Osteocyte (in vitro differentiated cells): Measurements from ENCODE around the gene CACNA2D2. TPM values are rescaled to one million over a fixed set of nuclear protein-coding genes. Genes with fewer than 3 reads are reported as not detected.

Experiments used
- DNase-seq: peaks from one replicate; pipeline ENCODE4 v3.0.0; 2021; ENCODE audit warnings: mixed read lengths; ENCODE audit not compliant: unreplicated experiment; ENCODE audit errors: extremely low spot score
- H3K27ac Mint-ChIP-seq: one replicate; pipeline ENCODE4 v1.8.0; 2021; ENCODE audit warnings: mild to moderate bottlenecking, mixed read lengths; ENCODE audit not compliant: unreplicated experiment
- H3K27me3 Mint-ChIP-seq: one replicate; pipeline ENCODE4 v1.8.0; 2021; ENCODE audit warnings: mixed read lengths; ENCODE audit not compliant: unreplicated experiment
- H3K36me3 Mint-ChIP-seq: one replicate; pipeline ENCODE4 v1.8.0; 2021; ENCODE audit warnings: mixed read lengths; ENCODE audit not compliant: unreplicated experiment
- H3K4me1 Mint-ChIP-seq: one replicate; pipeline ENCODE4 v1.8.0; 2021; ENCODE audit warnings: mixed read lengths; ENCODE audit not compliant: unreplicated experiment
- H3K4me3 Mint-ChIP-seq: one replicate; pipeline ENCODE4 v1.8.0; 2021; ENCODE audit warnings: mild to moderate bottlenecking, moderate library complexity, mixed read lengths; ENCODE audit not compliant: unreplicated experiment
- H3K9me3 Mint-ChIP-seq: one replicate; pipeline ENCODE4 v1.8.0; 2021; ENCODE audit warnings: mixed read lengths; ENCODE audit not compliant: unreplicated experiment
- total RNA-seq: library from RNA; stranded (reverse); gene quantifications from 2 replicates; pipeline ENCODE4 v1.2.1, GENCODE V29; 2021
- TF ChIP-seq, protein P1 (sequence below): fragments of 200-600 bp; sonication (generic); IDR thresholded peaks from 2 replicates; pipeline ENCODE4 v1.5.0; 2021; ENCODE audit warnings: antibody characterized with exemption, mild to moderate bottlenecking, moderate library complexity

Gene CACNA2D2
- total RNA-seq, 1 donor from 2014 or later = 0.27 TPM

DNA sequence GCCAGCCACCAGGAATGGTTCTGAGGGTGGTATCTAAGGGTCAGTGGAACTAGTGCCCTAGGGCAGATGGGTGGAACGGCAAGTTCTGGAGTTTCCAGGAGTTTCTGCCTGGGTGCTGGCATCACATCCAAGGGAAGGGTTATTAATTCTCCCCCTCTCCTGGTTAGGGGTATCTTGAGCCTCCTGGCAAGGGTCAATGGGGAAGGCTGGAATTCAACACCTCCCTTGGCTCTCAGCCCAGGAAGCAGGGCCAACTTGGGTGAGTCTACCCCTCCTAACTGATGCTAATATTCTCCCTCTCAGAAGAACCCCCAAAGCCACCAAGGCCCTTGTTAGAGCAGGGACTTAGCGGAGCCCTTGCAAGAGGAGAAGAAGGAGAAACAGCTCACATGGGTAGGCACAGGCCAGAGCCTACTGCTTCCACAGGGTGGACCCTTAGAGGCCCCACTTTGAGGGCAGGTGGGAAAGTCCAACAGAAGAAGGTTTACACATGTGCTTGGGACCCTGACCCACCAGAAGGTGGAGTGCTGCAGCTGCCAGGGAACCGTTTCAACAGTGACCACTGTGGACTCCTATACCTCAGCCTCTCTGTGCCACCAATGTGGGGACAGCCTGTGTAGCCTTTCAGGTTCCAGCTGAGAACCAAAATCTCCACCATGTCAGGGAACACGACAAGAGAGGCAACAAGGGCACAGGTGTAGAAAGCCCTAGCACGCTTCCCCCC, 147.4 kb downstream of the CACNA2D2 start:
- no peaks in the 10 kb centered on the region for H3K27me3 Mint-ChIP-seq
- H3K4me3 Mint-ChIP-seq = peak overlapping the region; percentile 96
- H3K27ac Mint-ChIP-seq = no peak overlapping the region
- TF ChIP-seq, protein P1, sequence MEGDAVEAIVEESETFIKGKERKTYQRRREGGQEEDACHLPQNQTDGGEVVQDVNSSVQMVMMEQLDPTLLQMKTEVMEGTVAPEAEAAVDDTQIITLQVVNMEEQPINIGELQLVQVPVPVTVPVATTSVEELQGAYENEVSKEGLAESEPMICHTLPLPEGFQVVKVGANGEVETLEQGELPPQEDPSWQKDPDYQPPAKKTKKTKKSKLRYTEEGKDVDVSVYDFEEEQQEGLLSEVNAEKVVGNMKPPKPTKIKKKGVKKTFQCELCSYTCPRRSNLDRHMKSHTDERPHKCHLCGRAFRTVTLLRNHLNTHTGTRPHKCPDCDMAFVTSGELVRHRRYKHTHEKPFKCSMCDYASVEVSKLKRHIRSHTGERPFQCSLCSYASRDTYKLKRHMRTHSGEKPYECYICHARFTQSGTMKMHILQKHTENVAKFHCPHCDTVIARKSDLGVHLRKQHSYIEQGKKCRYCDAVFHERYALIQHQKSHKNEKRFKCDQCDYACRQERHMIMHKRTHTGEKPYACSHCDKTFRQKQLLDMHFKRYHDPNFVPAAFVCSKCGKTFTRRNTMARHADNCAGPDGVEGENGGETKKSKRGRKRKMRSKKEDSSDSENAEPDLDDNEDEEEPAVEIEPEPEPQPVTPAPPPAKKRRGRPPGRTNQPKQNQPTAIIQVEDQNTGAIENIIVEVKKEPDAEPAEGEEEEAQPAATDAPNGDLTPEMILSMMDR = no peak
- H3K36me3 Mint-ChIP-seq = peaks cover 8% of the 10 kb centered on the region
- no peak for DNase-seq
- H3K4me1 Mint-ChIP-seq = peaks cover 42% of the 10 kb centered on the region
- H3K9me3 Mint-ChIP-seq = no peaks in the 10 kb centered on the region

GRCh38 chr3:50354850-50355249, 148.6 kb downstream of the CACNA2D2 start:
- Mint-ChIP-seq H3K27me3 (no peaks in the 10 kb centered on the region), H3K4me1 (peaks cover 46% of the 10 kb centered on the region), H3K9me3 (no peaks in the 10 kb centered on the region), H3K27ac (no peak overlapping the region), H3K36me3 (peaks cover 8% of the 10 kb centered on the region), H3K4me3 (no peak overlapping the region)
- TF ChIP-seq, protein P1 = no peak
- DNase-seq = no peak

DNA sequence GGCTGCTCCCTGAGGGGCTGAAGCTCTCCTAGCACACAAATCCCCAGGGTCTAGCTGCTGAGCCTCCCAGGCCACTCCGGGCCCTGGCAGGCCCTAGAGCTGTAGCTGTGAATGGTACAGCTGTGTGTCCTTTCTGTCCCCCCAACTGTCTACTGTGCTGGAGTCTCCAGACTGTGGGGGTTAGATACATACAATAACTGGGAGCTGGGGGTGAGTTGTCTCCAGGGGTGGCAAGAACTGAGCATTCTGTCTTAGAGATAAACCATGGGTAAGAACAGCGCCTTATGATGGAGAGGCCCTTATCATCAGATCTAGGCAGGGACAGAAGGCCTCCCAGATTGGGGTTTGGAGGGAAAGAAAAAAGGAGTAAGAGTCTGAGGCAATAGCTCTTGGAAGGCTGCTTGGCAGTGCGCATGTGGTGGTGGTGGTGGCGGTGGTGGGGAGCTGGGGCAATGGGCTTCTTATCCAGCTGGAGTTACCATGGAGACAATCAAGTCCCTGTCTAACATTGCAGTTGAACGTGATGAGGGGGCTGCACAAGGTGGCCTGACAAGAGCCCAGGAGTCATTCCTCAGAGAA, 149.2 kb downstream of the CACNA2D2 start:
- TF ChIP-seq, protein P1 = no peak
- no peak for DNase-seq

GRCh38 chr3:50353245-50354004, 150.0 kb downstream of the CACNA2D2 start:
- H3K27ac Mint-ChIP-seq = no peak overlapping the region
- no peaks in the 10 kb centered on the region for H3K9me3 Mint-ChIP-seq
- TF ChIP-seq, protein P1 = no peak
- H3K4me3 Mint-ChIP-seq = no peak overlapping the region
- peaks cover 8% of the 10 kb centered on the region for H3K36me3 Mint-ChIP-seq
- H3K27me3 Mint-ChIP-seq = no peaks in the 10 kb centered on the region
- peaks cover 43% of the 10 kb centered on the region for H3K4me1 Mint-ChIP-seq
- no peak for DNase-seq

More for the DNA sequence above, 149.2 kb downstream of the CACNA2D2 start:
- Mint-ChIP-seq H3K36me3 (peaks cover 8% of the 10 kb centered on the region), H3K4me1 (peaks cover 43% of the 10 kb centered on the region), H3K9me3 (no peaks in the 10 kb centered on the region), H3K27ac (no peak overlapping the region), H3K4me3 (no peak overlapping the region), H3K27me3 (no peaks in the 10 kb centered on the region)

GRCh38 chr3:50352781-50353180, 150.7 kb downstream of the CACNA2D2 start:
- Mint-ChIP-seq H3K27me3 (no peaks in the 10 kb centered on the region), H3K4me3 (no peak overlapping the region), H3K9me3 (no peaks in the 10 kb centered on the region), H3K36me3 (peaks cover 8% of the 10 kb centered on the region), H3K27ac (no peak overlapping the region), H3K4me1 (peaks cover 38% of the 10 kb centered on the region)
- TF ChIP-seq, protein P1 = peak; percentile 30
- no peak for DNase-seq
